ENCODE data around the gene CD99. TPM values are rescaled to one million over a fixed set of nuclear protein-coding genes. Genes with fewer than 3 reads are reported as not detected.
"Not testable (repeated sequence)": the region's sequence is repeated elsewhere in the genome, so short reads cannot be mapped to it uniquely, and the experiment has no call there.

The CD99 gene
- total and polyA plus RNA-seq, 8 donors = 64.5 to 432 (median 134) TPM

DNA sequence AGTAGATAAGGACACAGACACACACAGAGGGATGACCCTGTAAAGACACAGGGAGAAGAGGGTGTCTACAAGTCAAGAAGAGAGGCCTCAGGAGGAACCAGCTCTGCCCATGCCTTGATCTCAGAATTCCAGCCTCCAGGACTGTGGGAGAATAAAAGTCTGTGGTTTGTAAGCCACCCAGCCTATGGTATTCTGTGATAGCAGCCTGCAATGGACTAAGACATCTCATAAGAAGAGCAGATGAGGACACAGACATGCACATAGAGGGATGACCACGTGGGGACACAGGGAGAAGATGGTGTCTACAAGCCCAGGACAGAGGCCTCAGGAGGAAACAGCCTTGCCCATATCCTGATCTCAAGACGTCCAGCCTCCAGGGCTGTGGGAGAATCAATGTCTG is 70.2 kb downstream of the CD99 start:
- Histone ChIP-seq H3K27me3 (no peaks in the 10 kb centered on the region), H3K4me3 (no peak overlapping the region), H3K9me3 (no peaks in the 10 kb centered on the region), H3K27ac (no peak overlapping the region), H3K36me3 (no peaks in the 10 kb centered on the region), H3K4me1 (no peaks in the 10 kb centered on the region)
- DNase-seq (no peak), FAIRE-seq (no peak), ATAC-seq (no peak)
- intact Hi-C loops (cut with DNase I) = no loop called here
- TF ChIP-seq, protein P1, sequence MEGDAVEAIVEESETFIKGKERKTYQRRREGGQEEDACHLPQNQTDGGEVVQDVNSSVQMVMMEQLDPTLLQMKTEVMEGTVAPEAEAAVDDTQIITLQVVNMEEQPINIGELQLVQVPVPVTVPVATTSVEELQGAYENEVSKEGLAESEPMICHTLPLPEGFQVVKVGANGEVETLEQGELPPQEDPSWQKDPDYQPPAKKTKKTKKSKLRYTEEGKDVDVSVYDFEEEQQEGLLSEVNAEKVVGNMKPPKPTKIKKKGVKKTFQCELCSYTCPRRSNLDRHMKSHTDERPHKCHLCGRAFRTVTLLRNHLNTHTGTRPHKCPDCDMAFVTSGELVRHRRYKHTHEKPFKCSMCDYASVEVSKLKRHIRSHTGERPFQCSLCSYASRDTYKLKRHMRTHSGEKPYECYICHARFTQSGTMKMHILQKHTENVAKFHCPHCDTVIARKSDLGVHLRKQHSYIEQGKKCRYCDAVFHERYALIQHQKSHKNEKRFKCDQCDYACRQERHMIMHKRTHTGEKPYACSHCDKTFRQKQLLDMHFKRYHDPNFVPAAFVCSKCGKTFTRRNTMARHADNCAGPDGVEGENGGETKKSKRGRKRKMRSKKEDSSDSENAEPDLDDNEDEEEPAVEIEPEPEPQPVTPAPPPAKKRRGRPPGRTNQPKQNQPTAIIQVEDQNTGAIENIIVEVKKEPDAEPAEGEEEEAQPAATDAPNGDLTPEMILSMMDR (IDR thresholded peaks at IDR 0.05) = no peak
- 66 to 72% methylated on average over 2 of the region's 2 CpGs for WGBS, 2 donors

DNA sequence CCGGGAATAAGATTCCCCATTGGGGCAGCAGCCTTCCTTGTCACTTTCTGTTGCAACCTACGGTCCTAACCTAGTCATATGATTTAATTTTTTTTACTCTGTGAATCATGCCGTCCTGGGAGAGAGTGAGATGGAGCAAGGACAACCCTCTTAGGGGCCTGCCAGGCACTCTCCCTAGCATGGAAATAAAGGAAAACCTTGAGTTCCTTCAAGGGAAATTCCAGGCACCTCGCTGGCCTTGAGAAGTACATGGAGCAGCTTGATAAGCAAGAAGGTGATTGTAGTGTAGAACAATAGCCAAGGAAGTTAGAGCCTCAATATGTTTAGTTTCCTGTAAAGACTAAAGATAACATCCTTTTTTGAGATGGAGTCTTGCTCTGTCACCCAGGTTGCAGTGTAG is 71.6 kb downstream of the CD99 start:
- DNase-seq = peak in 2 of 6 donors; percentile 13 to 51
- H3K27me3 ChIP-seq; H3K36me3 ChIP-seq; FAIRE-seq; H3K27ac ChIP-seq; H3K4me3 ChIP-seq; H3K9me3 ChIP-seq; intact Hi-C loops (cut with DNase I); H3K4me1 ChIP-seq: not testable (repeated sequence)
- ATAC-seq = peak in 3 of 4 donors; percentile 46 to 87 (median 56)
- WGBS, 2 donors = 46 to 59% methylated on average over 4 of the region's 4 CpGs

DNA sequence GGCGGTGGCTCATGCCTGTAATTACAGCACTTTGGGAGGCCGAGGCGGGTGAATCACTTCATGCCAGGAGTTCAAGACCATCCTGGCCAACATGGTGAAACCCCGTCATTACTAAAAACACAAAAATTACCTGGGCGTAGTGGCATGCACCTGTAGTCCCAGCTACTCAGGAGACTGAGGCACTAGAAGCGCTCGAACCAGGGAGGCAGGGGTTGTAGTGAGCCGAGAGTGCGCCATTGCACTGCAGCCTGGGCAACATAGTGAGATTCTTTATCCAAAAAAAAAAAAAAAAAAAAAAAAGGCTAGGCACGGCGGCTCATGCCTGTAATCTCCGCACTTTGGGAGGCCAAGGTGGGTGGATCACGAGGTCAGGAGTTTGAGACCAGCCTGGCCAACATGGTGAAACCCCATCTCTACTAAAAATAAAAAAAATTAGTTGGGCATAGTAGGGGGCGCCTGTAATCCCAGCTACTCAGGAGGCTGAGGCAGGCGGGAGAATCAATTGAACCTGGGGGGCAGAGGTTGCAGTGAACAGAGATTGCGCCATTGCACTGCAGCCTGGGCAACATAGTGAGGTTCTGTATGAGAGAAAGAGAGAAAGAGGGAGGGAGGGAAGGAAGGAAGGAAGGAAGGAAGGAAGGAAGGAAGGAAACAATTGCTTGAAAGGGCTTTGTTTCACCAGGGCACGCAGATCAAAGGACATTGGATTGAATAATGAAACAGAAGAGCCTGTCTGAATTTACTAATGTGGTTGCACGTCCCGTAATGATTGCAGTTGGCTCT is 73.9 kb downstream of the CD99 start:
- H3K36me3 ChIP-seq; DNase-seq; FAIRE-seq; H3K27ac ChIP-seq; H3K4me1 ChIP-seq; intact Hi-C loops (cut with DNase I); H3K4me3 ChIP-seq; ATAC-seq; H3K27me3 ChIP-seq; H3K9me3 ChIP-seq: not testable (repeated sequence)
- whole genome bisulfite sequencing, 2 donors = 86 to 87% methylated on average over 19 of the region's 19 CpGs

DNA sequence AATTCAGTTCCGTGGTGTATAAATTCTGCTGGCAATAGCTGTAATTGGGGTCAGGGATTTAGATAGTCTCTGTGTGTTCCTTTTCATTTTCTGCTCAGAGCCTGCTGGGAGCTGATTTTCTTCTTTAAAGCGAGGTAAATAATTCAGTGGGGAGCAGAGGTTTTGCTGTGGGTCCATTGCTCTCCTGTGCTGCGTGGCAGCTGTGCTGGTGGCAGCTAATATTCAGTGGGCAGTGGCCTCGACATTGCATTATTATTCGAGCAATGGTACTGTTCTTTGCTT is 74.4 kb downstream of the CD99 start:
- Histone ChIP-seq H3K4me1 (no peaks in the 10 kb centered on the region), H3K9me3 (no peaks in the 10 kb centered on the region), H3K36me3 (no peaks in the 10 kb centered on the region), H3K27ac (no peak overlapping the region), H3K4me3 (no peak overlapping the region), H3K27me3 (no peaks in the 10 kb centered on the region)
- no peak for DNase-seq
- WGBS, 2 donors = 72% methylated on average over 5 of the region's 5 CpGs
- intact Hi-C loops (cut with DNase I) = no loop called here
- TF ChIP-seq, protein P1 (IDR thresholded peaks at IDR 0.05) = no peak
- FAIRE-seq = no peak
- no peak for ATAC-seq

DNA sequence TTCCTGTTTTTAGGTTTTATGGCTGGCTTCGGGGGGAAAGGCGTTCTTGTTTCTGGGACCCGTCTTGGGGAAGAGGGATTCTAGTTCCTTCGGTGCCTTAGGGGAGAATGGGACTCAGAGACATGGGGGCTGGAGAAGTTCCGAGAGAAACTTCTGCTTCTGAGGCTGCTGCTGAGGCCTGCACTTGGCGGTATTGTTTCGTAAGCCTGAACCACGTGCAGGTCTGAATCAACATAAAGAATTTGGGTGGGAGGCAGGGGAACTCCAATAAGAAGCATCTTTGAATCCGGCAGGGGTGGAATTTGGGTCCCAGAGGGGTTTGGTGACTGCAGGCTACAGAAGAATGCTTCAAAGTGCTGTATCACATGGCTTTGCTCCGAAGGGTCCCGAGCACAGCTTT is 75.8 kb downstream of the CD99 start:
- Histone ChIP-seq H3K4me1 (no peaks in the 10 kb centered on the region), H3K36me3 (no peaks in the 10 kb centered on the region), H3K27me3 (no peaks in the 10 kb centered on the region), H3K27ac (no peak overlapping the region), H3K4me3 (no peak overlapping the region), H3K9me3 (no peaks in the 10 kb centered on the region)
- WGBS, 2 donors = 89 to 94% methylated on average over 11 of the region's 11 CpGs
- intact Hi-C loops (cut with DNase I) = no loop called here
- no peak for DNase-seq
- peak in 1 of 4 donors; percentile 16 for ATAC-seq
- TF ChIP-seq, protein P1 (IDR thresholded peaks at IDR 0.05) = no peak
- FAIRE-seq = no peak

DNA sequence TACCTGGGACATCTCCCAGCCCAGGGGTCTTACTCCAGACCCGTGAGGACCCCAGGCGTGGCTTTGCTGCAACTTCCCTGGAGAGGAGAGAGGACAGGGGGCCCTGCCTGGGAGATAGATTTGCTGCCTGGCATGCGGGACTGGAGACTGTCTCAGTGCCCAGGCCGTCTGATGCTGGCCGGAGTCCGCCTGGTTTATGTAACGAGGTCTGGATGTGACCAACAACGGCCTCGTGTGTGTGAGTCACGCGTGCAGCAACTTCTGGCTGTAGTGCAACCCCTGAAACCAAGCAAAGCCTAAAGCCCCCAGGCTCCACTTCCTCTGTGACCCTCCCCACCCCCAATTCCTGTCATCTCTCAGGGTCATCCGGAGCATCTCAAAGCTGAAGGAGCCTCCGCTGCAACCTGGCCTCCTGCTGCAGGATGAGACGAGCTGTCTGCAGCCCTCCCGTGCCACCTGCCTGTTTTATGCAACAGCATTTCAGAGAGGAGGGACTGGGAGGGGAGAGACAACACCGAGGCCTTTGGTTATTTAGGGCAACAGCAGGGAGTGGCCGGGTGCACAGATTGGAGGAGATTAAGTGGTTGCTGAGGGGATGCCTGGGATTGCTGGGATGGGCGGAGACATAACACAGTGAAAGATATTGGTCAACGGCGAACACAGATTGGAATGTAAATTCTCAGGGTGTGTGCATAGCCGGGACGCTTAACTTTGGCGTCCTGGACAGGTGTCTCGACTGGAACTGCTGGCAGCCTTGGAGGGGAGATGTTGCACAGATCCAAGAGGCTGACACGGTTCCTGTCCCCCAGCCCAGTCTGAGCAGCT is 76.7 kb downstream of the CD99 start:
- DNase-seq (peak in 1 of 6 donors; percentile 19), FAIRE-seq (no peak), ATAC-seq (peak in 2 of 4 donors; percentile 35 to 49)
- H3K27me3 ChIP-seq = no peaks in the 10 kb centered on the region
- H3K27ac ChIP-seq = no peak overlapping the region
- H3K9me3 ChIP-seq = no peaks in the 10 kb centered on the region
- H3K4me1 ChIP-seq = no peaks in the 10 kb centered on the region
- no peaks in the 10 kb centered on the region for H3K36me3 ChIP-seq
- TF ChIP-seq, protein P1 (IDR thresholded peaks at IDR 0.05) = no peak
- H3K4me3 ChIP-seq = no peak overlapping the region
- WGBS, 2 donors = 66 to 68% methylated on average over 23 to 25 of the region's 25 CpGs
- intact Hi-C loops (cut with DNase I) = no loop called here
